HepG2 (cell line): ENCODE measurements around the gene PIGN. TPM values are rescaled to one million over a fixed set of nuclear protein-coding genes. Genes with fewer than 3 reads are reported as not detected.

Experiments used
- ATAC-seq: fragments of 200-7000 bp; cut with Tn5 transposase; 3 replicates; pipeline ENCODE4 v1.9.1; 2020; ENCODE audit warnings: mild to moderate bottlenecking, moderate library complexity
- BruUV-seq: library from RNA; stranded (reverse); fragments of 400-500 nt; replicated peaks from 2 replicates; lab custom pipeline; 2021; lab: Mats Ljungman, UMichigan
- CTCF ChIA-PET: fragments of 300-600 bp; formaldehyde crosslinking; extraction: SDS; loops from one replicate; lab custom pipeline; 2021; ENCODE audit warnings: low total read pairs, inconsistent platforms, low intra/inter-chr PET ratio; lab: Yijun Ruan, JAX
- POLR2A ChIA-PET: fragments of 350-600 bp; sonication (Branson Sonifier 250); formaldehyde crosslinking; loops from one replicate; lab custom pipeline; 2020; ENCODE audit warnings: antibody characterized with exemption, inconsistent platforms; lab: Yijun Ruan, JAX
- DNase-seq: peaks from one replicate; pipeline ENCODE4 v3.0.0-alpha.2; 2015; ENCODE audit warnings: low spot score
- FAIRE-seq: peaks from 3 replicates; lab custom pipeline; 2011; peaks lifted over from hg19 to GRCh38; lab: Jason Lieb, UNC
- H2AFZ ChIP-seq: one replicate; pipeline ENCODE4 v1.6.1; 2011; ENCODE audit warnings: low read length, inconsistent platforms
- H3K27ac ChIP-seq: fragments of 300-600 bp; 3 replicates; pipeline ENCODE4 v1.8.0; 2011; ENCODE audit warnings: mixed run types, mild to moderate bottlenecking, mixed read lengths, low read length, inconsistent platforms; ENCODE audit not compliant: insufficient read depth; ENCODE audit errors: extremely low read length
- H3K27me3 ChIP-seq, 2 experiments: fragments of 200-600 bp in 1 of 2; 2 replicates in 1 of 2; 3 replicates in 1 of 2; pipeline versions ENCODE4 v1.6.0 to v1.8.0; 2011; ENCODE audit warnings: low read length in 2 of 2, mild to moderate bottlenecking in 2 of 2, moderate library complexity in 2 of 2, inconsistent platforms in 1 of 2; ENCODE audit not compliant: insufficient read depth in 2 of 2, control insufficient read depth in 1 of 2
- H3K36me3 ChIP-seq, 2 experiments: fragments of 200-600 bp in 1 of 2; replicated peaks in 1 of 2; 2 replicates in 1 of 2; 3 replicates in 1 of 2; pipeline versions ENCODE4 v1.5.1 to v1.8.0; 2011; ENCODE audit warnings: low read length in 2 of 2, inconsistent platforms in 1 of 2; ENCODE audit not compliant: insufficient read depth in 2 of 2, control insufficient read depth in 1 of 2
- H3K4me1 ChIP-seq: 2 replicates; pipeline ENCODE4 v1.5.1; 2012; ENCODE audit warnings: low read length, inconsistent platforms; ENCODE audit not compliant: insufficient read depth
- H3K4me2 ChIP-seq: 2 replicates; pipeline ENCODE4 v1.6.0; 2011; ENCODE audit warnings: low read depth, low read length, inconsistent platforms
- H3K4me3 ChIP-seq, 3 experiments: fragments of 200-600 bp in 1 of 3; sonication (generic), shearing (Covaris generic) in 1 of 3; replicated peaks in 1 of 3; 2 replicates each; pipeline ENCODE4 v1.5.1; 2011 to 2016; ENCODE audit warnings: low read length in 3 of 3, inconsistent platforms in 2 of 3, low read depth in 2 of 3, mild to moderate bottlenecking in 2 of 3, control low read depth in 1 of 3, mixed read lengths in 1 of 3; ENCODE audit not compliant: insufficient read depth in 1 of 3
- H3K79me2 ChIP-seq: one replicate; pipeline ENCODE4 v1.6.1; 2011; ENCODE audit warnings: low read length, inconsistent platforms; ENCODE audit not compliant: insufficient read depth
- H3K9ac ChIP-seq: 2 replicates; pipeline ENCODE4 v1.6.0; 2011; ENCODE audit warnings: mild to moderate bottlenecking, low read depth, low read length, inconsistent platforms; ENCODE audit not compliant: insufficient read depth
- H3K9me3 ChIP-seq: 2 replicates; pipeline ENCODE4 v1.5.1; 2012; ENCODE audit warnings: mild to moderate bottlenecking, low read length
- H4K20me1 ChIP-seq: 2 replicates; pipeline ENCODE4 v1.6.0; 2011; ENCODE audit warnings: inconsistent platforms, mild to moderate bottlenecking, low read length, moderate library complexity; ENCODE audit not compliant: insufficient read depth
- IKZF1 ChIP-seq: fragments of 450-650 bp; IDR thresholded peaks from 2 replicates; pipeline ENCODE4 v1.7.1; 2016
- PHF20 ChIP-seq: sonication (generic); formaldehyde crosslinking; IDR thresholded peaks from 2 replicates; pipeline ENCODE4 v1.5.0; 2020; ENCODE audit warnings: mild to moderate bottlenecking, missing genetic modification reagents
- TEAD2 ChIP-seq: sonication (generic); formaldehyde crosslinking; IDR thresholded peaks from 2 replicates; pipeline ENCODE4 v1.9.0; 2021; ENCODE audit warnings: missing genetic modification reagents
- ZNF292 ChIP-seq: sonication (generic); formaldehyde crosslinking; IDR thresholded peaks from 2 replicates; pipeline ENCODE4 v1.8.1; 2022; ENCODE audit warnings: mild to moderate bottlenecking, low read depth, missing genetic modification reagents, borderline replicate concordance
- ZNF34 ChIP-seq: sonication (generic); formaldehyde crosslinking; IDR thresholded peaks from 2 replicates; pipeline ENCODE4 v1.4.0; 2020; ENCODE audit warnings: mild to moderate bottlenecking, missing genetic modification reagents, borderline replicate concordance
- ZNF468 ChIP-seq: sonication (generic); formaldehyde crosslinking; IDR thresholded peaks from 2 replicates; pipeline ENCODE4 v1.8.0; 2022; ENCODE audit warnings: mild to moderate bottlenecking, moderate library complexity, missing genetic modification reagents
- ZNF773 ChIP-seq: sonication (generic); formaldehyde crosslinking; IDR thresholded peaks from 2 replicates; pipeline ENCODE4 v1.4.0; 2020; ENCODE audit warnings: missing genetic modification reagents, borderline replicate concordance
- ZSCAN25 ChIP-seq: sonication (generic); formaldehyde crosslinking; IDR thresholded peaks from 2 replicates; pipeline ENCODE4 v1.8.0; 2022; ENCODE audit warnings: mild to moderate bottlenecking, missing genetic modification reagents
- WGBS: methylation state at CpG from one replicate; pipeline ENCODE4 v1.1.6; 2017; ENCODE audit warnings: low lambda C conversion rate; 5-methylcytosine and 5-hydroxymethylcytosine counted together
- in situ Hi-C: cut with HindIII; loops from 2 replicates; pipeline ENCODE4 v1.10.0; 2017; ENCODE audit warnings: low pct_unique_long_range_greater_than_20kb; ENCODE audit not compliant: extremely low pct_ligation_motif_present
- intact Hi-C: fragments of 100-400 bp; cut with micrococcal nuclease; formaldehyde crosslinking; loops from one replicate; pipeline ENCODE4 v1.10.0; 2022; ENCODE audit not compliant: unreplicated experiment
- polyA plus RNA-seq, 8 experiments: library from polyadenylated mRNA; depleted of rRNA in 3 of 8; stranded (reverse) in 7 of 8; unstranded in 1 of 8; fragments of >200 nt; fragmentation: Illumina TruSeq in 4 of 8; extraction: Trizol in 4 of 8; gene quantifications; 2 replicates each; pipeline versions ENCODE4 v1.2.1 to v1.2.3, GENCODE V29; 2011 to 2016; ENCODE audit warnings: low read depth in 4 of 8, missing spikeins in 1 of 8, mixed read lengths in 1 of 8; ENCODE audit not compliant: insufficient read depth in 1 of 8
- total RNA-seq, 5 experiments: library from RNA; depleted of rRNA; stranded (reverse); fragments of >200 nt; fragmentation: Illumina TruSeq; extraction: Trizol; gene quantifications; 2 replicates each; pipeline ENCODE4 v1.2.3, GENCODE V29; 2016; ENCODE audit warnings: low read depth in 1 of 5
- TF ChIP-seq, protein P1 (sequence below): sonication (generic); formaldehyde crosslinking; conservative IDR thresholded peaks from 2 replicates; pipeline ENCODE4 v1.8.0; 2022; ENCODE audit warnings: mild to moderate bottlenecking, moderate library complexity, missing genetic modification reagents
- TF ChIP-seq, protein P2 (sequence below): sonication (generic); formaldehyde crosslinking; IDR thresholded peaks from 2 replicates; pipeline ENCODE4 v1.8.0; 2023; ENCODE audit warnings: mild to moderate bottlenecking, missing genetic modification reagents
- TF ChIP-seq, protein P3 (sequence below), 2 experiments: sonication (generic) in 1 of 2; formaldehyde crosslinking in 1 of 2; IDR thresholded peaks; 2 replicates each; pipeline versions ENCODE4 v1.4.0 to v1.6.1; 2016 to 2020; ENCODE audit warnings: borderline replicate concordance in 1 of 2, low read depth in 1 of 2, mild to moderate bottlenecking in 1 of 2, missing genetic modification reagents in 1 of 2
- TF ChIP-seq, protein P4 (sequence below): sonication (generic); formaldehyde crosslinking; IDR thresholded peaks from 2 replicates; pipeline ENCODE4 v1.5.0; 2020; ENCODE audit warnings: missing genetic modification reagents

The PIGN gene
- total and polyA plus RNA-seq, 2 of the 13 experiments (the other 11 are each of a cell fraction or from before 2014, with no cell fraction given), result 15.5 to 33.6 TPM

DNA sequence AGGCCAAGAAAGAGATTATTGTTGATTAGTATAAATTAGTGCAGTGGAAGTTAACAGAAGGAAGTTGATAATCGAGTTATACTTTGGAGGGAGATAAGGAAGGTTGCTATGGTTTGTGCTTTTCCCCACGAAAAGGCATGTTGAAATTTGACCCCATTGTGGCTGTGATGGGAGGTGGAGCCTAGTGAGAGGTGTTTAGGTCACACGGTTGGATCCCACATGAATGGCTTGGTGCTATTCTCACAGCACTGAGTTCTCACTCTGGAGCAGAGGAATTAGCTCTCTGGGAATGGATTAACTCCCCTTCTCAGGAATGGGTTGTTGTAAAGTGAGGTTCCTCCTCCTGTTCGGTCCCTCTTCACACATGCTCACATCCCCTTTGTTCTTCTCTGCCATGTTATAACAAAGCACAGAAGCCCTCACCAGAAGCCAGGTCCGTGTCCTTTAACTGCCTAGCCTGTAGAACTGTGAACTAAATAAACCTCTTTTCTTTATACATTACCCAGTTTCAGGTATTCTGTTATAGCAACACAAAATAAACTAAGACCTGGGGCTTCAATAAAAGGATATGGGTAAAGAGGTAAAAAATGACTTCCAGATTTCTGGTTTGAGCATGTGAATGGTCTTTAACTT is 21.9 kb downstream of the PIGN start (continued):
- TF ChIP-seq ZNF292 (CRISPR knock-in tag), result no peak

DNA sequence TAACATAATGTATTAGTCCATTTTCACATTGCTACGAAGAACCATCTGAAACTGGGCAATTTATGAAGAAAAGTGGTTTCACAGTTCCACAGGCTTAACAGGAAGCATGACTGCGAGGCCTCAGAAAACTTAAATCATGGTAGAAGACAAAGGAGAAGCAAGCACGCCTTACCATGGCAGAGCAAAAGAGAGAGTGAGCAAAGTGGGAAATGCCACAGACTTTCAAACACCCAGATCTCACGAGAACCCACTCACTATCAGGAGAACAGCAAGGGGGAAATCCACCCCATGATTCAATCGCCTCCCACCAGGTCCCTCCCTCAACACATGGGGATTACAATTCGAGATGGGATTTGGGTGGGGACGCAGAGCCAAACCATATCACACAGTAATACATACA is 22.5 kb downstream of the PIGN start:
- FAIRE-seq (no peak), ATAC-seq (no peak), DNase-seq (no peak)
- H3K4me3 ChIP-seq, result no peak overlapping the region
- H3K36me3 ChIP-seq, result peaks cover 3 to 8% of the 10 kb centered on the region in 2 experiments; a peak in 1 of 5 replicates
- H3K4me2 ChIP-seq, result no peak overlapping the region
- intact Hi-C loops, result no loop called here
- no peaks in the 10 kb centered on the region for H3K9me3 ChIP-seq
- H3K4me1 ChIP-seq, result no peaks in the 10 kb centered on the region
- ChIA-PET POLR2A (no interaction called here), CTCF (no interaction called here)
- in situ Hi-C loops, result no loop called here
- no peak overlapping the region for H2AFZ ChIP-seq
- no peaks in the 10 kb centered on the region for H4K20me1 ChIP-seq
- no peaks in the 10 kb centered on the region for H3K27me3 ChIP-seq
- no peak overlapping the region for H3K27ac ChIP-seq
- no TSS peak for BruUV-seq
- 98% methylated on average over 7 of the region's 7 CpGs for WGBS
- no peak overlapping the region for H3K9ac ChIP-seq
- no peaks in the 10 kb centered on the region for H3K79me2 ChIP-seq
- TF ChIP-seq, protein P1, sequence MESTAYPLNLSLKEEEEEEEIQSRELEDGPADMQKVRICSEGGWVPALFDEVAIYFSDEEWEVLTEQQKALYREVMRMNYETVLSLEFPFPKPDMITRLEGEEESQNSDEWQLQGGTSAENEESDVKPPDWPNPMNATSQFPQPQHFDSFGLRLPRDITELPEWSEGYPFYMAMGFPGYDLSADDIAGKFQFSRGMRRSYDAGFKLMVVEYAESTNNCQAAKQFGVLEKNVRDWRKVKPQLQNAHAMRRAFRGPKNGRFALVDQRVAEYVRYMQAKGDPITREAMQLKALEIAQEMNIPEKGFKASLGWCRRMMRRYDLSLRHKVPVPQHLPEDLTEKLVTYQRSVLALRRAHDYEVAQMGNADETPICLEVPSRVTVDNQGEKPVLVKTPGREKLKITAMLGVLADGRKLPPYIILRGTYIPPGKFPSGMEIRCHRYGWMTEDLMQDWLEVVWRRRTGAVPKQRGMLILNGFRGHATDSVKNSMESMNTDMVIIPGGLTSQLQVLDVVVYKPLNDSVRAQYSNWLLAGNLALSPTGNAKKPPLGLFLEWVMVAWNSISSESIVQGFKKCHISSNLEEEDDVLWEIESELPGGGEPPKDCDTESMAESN, result no peak
- TF ChIP-seq ZNF468 (CRISPR knock-in tag) (no peak), TEAD2 (CRISPR knock-in tag) (no peak), PHF20 (CRISPR knock-in tag) (no peak), IKZF1 (no peak), ZNF34 (CRISPR knock-in tag) (no peak), ZNF773 (CRISPR knock-in tag) (no peak), ZSCAN25 (CRISPR knock-in tag) (no peak)
- TF ChIP-seq, protein P2, sequence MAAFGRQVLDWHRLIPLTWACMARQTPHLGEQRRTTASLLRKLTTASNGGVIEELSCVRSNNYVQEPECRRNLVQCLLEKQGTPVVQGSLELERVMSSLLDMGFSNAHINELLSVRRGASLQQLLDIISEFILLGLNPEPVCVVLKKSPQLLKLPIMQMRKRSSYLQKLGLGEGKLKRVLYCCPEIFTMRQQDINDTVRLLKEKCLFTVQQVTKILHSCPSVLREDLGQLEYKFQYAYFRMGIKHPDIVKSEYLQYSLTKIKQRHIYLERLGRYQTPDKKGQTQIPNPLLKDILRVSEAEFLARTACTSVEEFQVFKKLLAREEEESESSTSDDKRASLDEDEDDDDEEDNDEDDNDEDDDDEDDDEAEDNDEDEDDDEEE (CRISPR knock-in tag), result no peak
- TF ChIP-seq, protein P3, sequence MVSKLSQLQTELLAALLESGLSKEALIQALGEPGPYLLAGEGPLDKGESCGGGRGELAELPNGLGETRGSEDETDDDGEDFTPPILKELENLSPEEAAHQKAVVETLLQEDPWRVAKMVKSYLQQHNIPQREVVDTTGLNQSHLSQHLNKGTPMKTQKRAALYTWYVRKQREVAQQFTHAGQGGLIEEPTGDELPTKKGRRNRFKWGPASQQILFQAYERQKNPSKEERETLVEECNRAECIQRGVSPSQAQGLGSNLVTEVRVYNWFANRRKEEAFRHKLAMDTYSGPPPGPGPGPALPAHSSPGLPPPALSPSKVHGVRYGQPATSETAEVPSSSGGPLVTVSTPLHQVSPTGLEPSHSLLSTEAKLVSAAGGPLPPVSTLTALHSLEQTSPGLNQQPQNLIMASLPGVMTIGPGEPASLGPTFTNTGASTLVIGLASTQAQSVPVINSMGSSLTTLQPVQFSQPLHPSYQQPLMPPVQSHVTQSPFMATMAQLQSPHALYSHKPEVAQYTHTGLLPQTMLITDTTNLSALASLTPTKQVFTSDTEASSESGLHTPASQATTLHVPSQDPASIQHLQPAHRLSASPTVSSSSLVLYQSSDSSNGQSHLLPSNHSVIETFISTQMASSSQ (IDR thresholded peaks at IDR 0.05; ENCODE audit: low read depth), result no peak
- TF ChIP-seq, protein P3 (CRISPR knock-in tag; IDR thresholded peaks at IDR 0.05; ENCODE audit: borderline replicate concordance), result no peak
- TF ChIP-seq, protein P4, sequence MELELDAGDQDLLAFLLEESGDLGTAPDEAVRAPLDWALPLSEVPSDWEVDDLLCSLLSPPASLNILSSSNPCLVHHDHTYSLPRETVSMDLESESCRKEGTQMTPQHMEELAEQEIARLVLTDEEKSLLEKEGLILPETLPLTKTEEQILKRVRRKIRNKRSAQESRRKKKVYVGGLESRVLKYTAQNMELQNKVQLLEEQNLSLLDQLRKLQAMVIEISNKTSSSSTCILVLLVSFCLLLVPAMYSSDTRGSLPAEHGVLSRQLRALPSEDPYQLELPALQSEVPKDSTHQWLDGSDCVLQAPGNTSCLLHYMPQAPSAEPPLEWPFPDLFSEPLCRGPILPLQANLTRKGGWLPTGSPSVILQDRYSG, result no peak
